ENCODE results near the gene RNF220. TPM values are rescaled to one million over a fixed set of nuclear protein-coding genes. Genes with fewer than 3 reads are reported as not detected.

The RNF220 gene
- total RNA-seq, 1 donor from 2014 or later = 58.4 TPM

GRCh38 chr1:44640200-44640853 is 235.3 kb downstream of the RNF220 start:
- Mint-ChIP-seq H3K4me1 (ENCODE audit: low read depth) (peaks cover 30% of the 10 kb centered on the region), H3K27ac (ENCODE audit: unreplicated experiment) (no peak overlapping the region), H3K9me3 (ENCODE audit: low read depth) (no peaks in the 10 kb centered on the region), H3K36me3 (ENCODE audit: low read depth) (peaks cover 37% of the 10 kb centered on the region), H3K4me3 (ENCODE audit: unreplicated experiment) (no peak overlapping the region), H3K27me3 (ENCODE audit: low read depth) (no peaks in the 10 kb centered on the region)
- TF ChIP-seq CTCF (IDR thresholded peaks at IDR 0.05) = no peak
- no peak for DNase-seq (ENCODE audit: low spot score)

GRCh38 chr1:44641126-44642102 is 236.4 kb downstream of the RNF220 start:
- peaks cover 29% of the 10 kb centered on the region for H3K36me3 Mint-ChIP-seq (ENCODE audit: low read depth)
- no peak for TF ChIP-seq CTCF (IDR thresholded peaks at IDR 0.05)
- H3K9me3 Mint-ChIP-seq (ENCODE audit: low read depth) = no peaks in the 10 kb centered on the region
- H3K4me3 Mint-ChIP-seq (ENCODE audit: unreplicated experiment) = no peak overlapping the region
- H3K4me1 Mint-ChIP-seq (ENCODE audit: low read depth) = peaks cover 30% of the 10 kb centered on the region
- DNase-seq (ENCODE audit: low spot score) = no peak
- no peak overlapping the region for H3K27ac Mint-ChIP-seq (ENCODE audit: unreplicated experiment)
- H3K27me3 Mint-ChIP-seq (ENCODE audit: low read depth) = no peaks in the 10 kb centered on the region

- H3K27ac Mint-ChIP-seq (ENCODE audit: unreplicated experiment) = no peak overlapping the region
- TF ChIP-seq CTCF (IDR thresholded peaks at IDR 0.05) = no peak
These were observed 237.2 kb downstream of the RNF220 start for GRCh38 chr1:44642255-44642654.

GRCh38 chr1:44642925-44643324 is 237.9 kb downstream of the RNF220 start:
- Mint-ChIP-seq H3K36me3 (ENCODE audit: low read depth) (peaks cover 22% of the 10 kb centered on the region), H3K4me1 (ENCODE audit: low read depth) (peaks cover 30% of the 10 kb centered on the region), H3K27me3 (ENCODE audit: low read depth) (no peaks in the 10 kb centered on the region), H3K4me3 (ENCODE audit: unreplicated experiment) (no peak overlapping the region), H3K27ac (ENCODE audit: unreplicated experiment) (peak overlapping the region; percentile 1), H3K9me3 (ENCODE audit: low read depth) (no peaks in the 10 kb centered on the region)
- no peak for TF ChIP-seq CTCF (IDR thresholded peaks at IDR 0.05)
- DNase-seq (ENCODE audit: low spot score) = no peak

More at GRCh38 chr1:44642255-44642654, 237.2 kb downstream of the RNF220 start:
- no peaks in the 10 kb centered on the region for H3K27me3 Mint-ChIP-seq (ENCODE audit: low read depth)
- H3K4me3 Mint-ChIP-seq (ENCODE audit: unreplicated experiment) = no peak overlapping the region
- H3K36me3 Mint-ChIP-seq (ENCODE audit: low read depth) = peaks cover 25% of the 10 kb centered on the region
- H3K4me1 Mint-ChIP-seq (ENCODE audit: low read depth) = peaks cover 30% of the 10 kb centered on the region
- DNase-seq (ENCODE audit: low spot score) = no peak
- no peaks in the 10 kb centered on the region for H3K9me3 Mint-ChIP-seq (ENCODE audit: low read depth)

GRCh38 chr1:44643721-44644334 is 238.8 kb downstream of the RNF220 start:
- no peak for DNase-seq (ENCODE audit: low spot score)
- peaks cover 17% of the 10 kb centered on the region for H3K36me3 Mint-ChIP-seq (ENCODE audit: low read depth)
- H3K9me3 Mint-ChIP-seq (ENCODE audit: low read depth) = no peaks in the 10 kb centered on the region
- TF ChIP-seq CTCF (IDR thresholded peaks at IDR 0.05) = no peak
- no peaks in the 10 kb centered on the region for H3K27me3 Mint-ChIP-seq (ENCODE audit: low read depth)
- H3K4me3 Mint-ChIP-seq (ENCODE audit: unreplicated experiment) = no peak overlapping the region
- peak overlapping the region; percentile 11 for H3K27ac Mint-ChIP-seq (ENCODE audit: unreplicated experiment)
- H3K4me1 Mint-ChIP-seq (ENCODE audit: low read depth) = peaks cover 30% of the 10 kb centered on the region

Measured in chondrocyte (in vitro differentiated cells).